ENCODE measurements around the gene FGF19.

The FGF19 gene

DNA sequence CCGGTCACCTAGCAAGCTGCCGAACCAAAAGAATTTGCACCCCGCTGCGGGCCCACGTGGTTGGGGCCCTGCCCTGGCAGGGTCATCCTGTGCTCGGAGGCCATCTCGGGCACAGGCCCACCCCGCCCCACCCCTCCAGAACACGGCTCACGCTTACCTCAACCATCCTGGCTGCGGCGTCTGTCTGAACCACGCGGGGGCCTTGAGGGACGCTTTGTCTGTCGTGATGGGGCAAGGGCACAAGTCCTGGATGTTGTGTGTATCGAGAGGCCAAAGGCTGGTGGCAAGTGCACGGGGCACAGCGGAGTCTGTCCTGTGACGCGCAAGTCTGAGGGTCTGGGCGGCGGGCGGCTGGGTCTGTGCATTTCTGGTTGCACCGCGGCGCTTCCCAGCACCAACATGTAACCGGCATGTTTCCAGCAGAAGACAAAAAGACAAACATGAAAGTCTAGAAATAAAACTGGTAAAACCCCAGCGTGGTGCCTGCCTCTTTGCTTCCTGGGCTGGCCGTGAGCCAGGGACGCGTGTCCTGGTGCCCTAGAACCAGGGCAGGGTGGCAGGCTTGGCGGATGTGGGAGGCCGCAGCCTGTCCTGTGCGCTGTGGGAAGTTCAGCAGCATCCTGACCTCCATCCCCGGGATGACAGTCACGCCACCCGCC is 49.7 kb downstream of the FGF19 start:
- peak; percentile 49 for DNase-seq

DNA sequence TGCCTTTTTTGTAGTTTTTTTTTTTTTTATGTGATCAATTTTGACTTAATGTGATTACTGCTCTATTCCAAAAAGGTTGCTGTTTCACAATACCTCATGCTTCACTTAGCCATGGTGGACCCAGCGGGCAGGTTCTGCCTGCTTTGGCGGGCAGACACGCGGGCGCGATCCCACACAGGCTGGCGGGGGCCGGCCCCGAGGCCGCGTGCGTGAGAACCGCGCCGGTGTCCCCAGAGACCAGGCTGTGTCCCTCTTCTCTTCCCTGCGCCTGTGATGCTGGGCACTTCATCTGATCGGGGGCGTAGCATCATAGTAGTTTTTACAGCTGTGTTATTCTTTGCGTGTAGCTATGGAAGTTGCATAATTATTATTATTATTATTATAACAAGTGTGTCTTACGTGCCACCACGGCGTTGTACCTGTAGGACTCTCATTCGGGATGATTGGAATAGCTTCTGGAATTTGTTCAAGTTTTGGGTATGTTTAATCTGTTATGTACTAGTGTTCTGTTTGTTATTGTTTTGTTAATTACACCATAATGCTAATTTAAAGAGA is 50.3 kb downstream of the FGF19 start:
- DNase-seq = peak; percentile 20 to 26

DNA sequence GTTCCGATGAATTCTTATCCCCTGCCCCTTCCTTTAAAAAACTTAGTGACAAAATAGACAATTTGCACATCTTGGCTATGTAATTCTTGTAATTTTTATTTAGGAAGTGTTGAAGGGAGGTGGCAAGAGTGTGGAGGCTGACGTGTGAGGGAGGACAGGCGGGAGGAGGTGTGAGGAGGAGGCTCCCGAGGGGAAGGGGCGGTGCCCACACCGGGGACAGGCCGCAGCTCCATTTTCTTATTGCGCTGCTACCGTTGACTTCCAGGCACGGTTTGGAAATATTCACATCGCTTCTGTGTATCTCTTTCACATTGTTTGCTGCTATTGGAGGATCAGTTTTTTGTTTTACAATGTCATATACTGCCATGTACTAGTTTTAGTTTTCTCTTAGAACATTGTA is 50.8 kb downstream of the FGF19 start:
- peak; percentile 67 to 75 for DNase-seq

DNA sequence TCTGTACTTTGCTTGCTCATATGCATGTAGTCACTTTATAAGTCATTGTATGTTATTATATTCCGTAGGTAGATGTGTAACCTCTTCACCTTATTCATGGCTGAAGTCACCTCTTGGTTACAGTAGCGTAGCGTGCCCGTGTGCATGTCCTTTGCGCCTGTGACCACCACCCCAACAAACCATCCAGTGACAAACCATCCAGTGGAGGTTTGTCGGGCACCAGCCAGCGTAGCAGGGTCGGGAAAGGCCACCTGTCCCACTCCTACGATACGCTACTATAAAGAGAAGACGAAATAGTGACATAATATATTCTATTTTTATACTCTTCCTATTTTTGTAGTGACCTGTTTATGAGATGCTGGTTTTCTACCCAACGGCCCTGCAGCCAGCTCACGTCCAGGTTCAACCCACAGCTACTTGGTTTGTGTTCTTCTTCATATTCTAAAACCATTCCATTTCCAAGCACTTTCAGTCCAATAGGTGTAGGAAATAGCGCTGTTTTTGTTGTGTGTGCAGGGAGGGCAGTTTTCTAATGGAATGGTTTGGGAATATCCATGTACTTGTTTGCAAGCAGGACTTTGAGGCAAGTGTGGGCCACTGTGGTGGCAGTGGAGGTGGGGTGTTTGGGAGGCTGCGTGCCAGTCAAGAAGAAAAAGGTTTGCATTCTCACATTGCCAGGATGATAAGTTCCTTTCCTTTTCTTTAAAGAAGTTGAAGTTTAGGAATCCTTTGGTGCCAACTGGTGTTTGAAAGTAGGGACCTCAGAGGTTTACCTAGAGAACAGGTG is 51.8 kb downstream of the FGF19 start:
- DNase-seq = no peak

DNA sequence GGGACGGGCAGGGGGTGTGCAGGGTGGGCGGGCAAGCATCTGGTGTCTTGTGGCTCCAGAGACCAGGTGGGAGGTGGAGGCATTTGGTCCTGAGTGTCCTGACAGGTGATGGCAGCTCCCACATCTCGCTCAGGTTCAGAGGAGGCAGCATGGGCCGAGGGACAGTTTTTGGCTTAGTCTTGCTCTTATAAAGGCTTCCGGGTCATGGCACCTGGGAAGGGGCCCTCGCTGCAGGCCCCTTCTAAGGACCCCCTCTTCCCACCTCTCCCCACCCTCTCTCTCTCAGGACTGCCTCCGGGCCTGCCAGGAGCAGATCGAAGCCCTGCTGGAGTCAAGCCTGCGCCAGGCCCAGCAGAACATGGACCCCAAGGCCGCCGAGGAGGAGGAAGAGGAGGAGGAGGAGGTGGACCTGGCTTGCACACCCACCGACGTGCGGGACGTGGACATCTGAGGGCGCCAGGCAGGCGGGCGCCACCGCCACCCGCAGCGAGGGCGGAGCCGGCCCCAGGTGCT is 52.9 kb downstream of the FGF19 start:
- DNase-seq = no peak

DNA sequence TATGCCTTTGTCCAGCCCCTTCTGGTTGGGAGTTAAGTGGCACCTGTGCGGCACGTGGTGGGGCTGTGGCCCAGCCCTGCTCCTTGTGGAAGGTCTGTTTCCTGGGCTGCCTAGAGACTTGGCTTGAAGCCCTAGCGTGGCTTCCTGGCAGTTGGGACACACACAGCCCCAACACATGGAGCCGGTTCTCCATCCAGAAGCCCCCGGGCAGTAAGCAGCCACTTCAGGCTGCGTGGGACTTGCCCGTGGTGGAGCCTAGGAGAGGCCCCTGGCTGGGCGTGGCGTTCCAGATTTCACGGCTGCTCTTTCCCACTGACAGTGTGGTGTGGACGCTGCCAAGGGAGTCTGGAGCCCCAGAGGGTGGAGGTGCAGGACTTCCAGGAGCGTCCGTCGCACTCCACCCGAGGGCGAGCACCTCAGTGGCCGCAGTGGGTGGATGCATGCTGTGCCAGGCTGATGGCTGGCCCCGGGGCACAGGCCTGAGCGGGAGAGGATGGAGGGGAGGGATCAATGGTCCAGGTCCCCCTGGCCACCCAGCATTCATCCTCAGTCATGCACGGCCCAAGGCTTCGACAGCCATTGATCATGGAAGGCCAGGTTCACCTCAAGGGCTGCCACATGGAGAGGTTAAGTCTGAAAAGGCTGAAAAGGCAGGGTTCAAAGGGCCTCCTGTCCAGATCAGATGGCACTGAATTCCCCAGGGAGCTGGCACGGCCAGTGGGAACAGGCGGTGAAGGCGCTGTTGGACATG is 53.6 kb downstream of the FGF19 start:
- no peak for DNase-seq

DNA sequence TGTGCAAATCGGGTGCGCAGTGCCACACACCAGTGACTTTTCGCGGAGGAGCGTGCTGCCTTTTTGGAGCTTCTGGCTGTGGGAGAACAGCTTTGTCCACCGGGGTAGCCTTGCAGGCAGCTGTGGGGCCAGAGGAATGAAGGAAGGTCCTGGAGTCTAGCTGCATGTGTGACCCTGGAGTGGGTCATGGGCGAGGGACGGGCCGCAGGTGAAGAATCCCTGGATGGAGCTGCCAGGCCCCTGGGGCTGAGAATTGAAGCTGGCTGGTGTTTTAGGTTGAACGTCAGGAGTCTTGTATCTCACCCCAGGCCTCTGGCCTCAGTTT is 54.3 kb downstream of the FGF19 start:
- no peak for DNase-seq

DNA sequence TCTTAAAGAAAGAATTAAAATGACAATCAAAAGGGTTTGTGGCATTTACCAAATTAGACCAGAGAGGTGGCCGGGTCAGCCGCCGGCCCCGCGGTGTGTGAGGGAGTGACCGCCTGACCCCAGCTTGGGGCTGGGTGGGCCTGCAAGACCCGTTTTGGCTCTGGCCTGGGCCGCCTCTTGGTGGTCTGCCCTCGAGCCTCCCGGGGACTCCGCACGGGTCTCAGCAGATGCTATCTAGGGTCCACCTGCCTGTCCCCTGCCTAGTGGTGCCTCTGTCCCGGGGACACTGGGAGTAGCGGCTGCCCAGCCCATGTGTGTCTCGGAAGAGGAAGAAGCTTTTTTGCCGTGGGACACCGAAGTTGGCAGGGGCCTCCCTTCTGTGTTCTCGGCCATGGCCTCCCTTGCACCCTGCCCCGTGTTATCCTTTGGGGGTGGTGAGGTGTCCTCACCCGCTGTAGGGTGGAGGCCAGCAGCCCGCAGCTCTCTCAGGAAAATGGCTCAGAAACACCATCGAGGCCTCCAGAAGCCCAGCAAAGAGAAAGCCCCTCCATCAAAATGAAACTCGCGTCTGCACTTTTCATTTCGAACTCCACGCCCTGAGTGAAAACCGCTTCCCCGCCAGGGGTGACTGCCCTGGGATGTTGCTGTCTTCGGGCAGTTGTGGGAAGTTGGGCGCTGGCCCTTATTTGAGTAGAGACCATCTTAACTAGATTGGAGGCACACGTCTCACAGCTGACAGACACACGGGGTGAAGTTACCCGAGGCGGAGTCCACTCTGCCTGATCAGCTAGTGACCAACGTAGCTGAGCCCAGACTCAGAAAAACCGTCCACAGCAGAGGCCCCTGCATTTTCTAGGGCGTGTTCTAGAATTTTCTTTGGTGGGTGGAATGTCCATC is 54.9 kb downstream of the FGF19 start:
- no peak for DNase-seq
